G401 (cell line): Measurements from ENCODE around the gene TTC23. TPM values are rescaled to one million over a fixed set of nuclear protein-coding genes. Genes with fewer than 3 reads are reported as not detected.

Experiments
- DNase-seq: peaks from one replicate; pipeline ENCODE4 v3.0.0-alpha.2; 2015; ENCODE audit warnings: low spot score
- in situ Hi-C: cut with HindIII; loops from 2 replicates; pipeline ENCODE4 v1.10.0; 2016; ENCODE audit warnings: low sequenced_read_pairs, mixed read lengths
- total RNA-seq: library from RNA; depleted of rRNA; stranded (reverse); fragments of >200 nt; shearing (Covaris generic); gene quantifications from 2 replicates; pipeline ENCODE4 v1.2.3, GENCODE V29; 2014

The TTC23 gene
- total RNA-seq, 1 experiment from 2014 or later: 31.5 TPM

- in situ Hi-C loops: no loop called here
- DNase-seq: no peak
These were observed 100.5 kb downstream of the TTC23 start for GRCh38 chr15:99148851-99149276.

- in situ Hi-C loops: no loop called here
- DNase-seq: no peak
These were observed 102.7 kb downstream of the TTC23 start for GRCh38 chr15:99146661-99147060.

GRCh38 chr15:99145778-99146177, 103.6 kb downstream of the TTC23 start:
- in situ Hi-C loops: no loop called here
- DNase-seq: no peak

GRCh38 chr15:99145005-99145404, 104.4 kb downstream of the TTC23 start:
- no peak for DNase-seq
- in situ Hi-C loops: no loop called here

GRCh38 chr15:99143655-99144610, 105.4 kb downstream of the TTC23 start:
- DNase-seq: peak; percentile 21
- in situ Hi-C loops: no loop called here

GRCh38 chr15:99143242-99143641, 106.1 kb downstream of the TTC23 start:
- in situ Hi-C loops: no loop called here
- DNase-seq: no peak

- in situ Hi-C loops: no loop called here
- DNase-seq: no peak
These were observed 106.8 kb downstream of the TTC23 start for GRCh38 chr15:99142562-99142961.

- in situ Hi-C loops: no loop called here
- no peak for DNase-seq
These were observed 107.4 kb downstream of the TTC23 start for GRCh38 chr15:99141943-99142342.

- in situ Hi-C loops: no loop called here
- no peak for DNase-seq
These were observed 108.8 kb downstream of the TTC23 start for GRCh38 chr15:99140590-99140989.

GRCh38 chr15:99139276-99139675, 110.1 kb downstream of the TTC23 start:
- in situ Hi-C loops: no loop called here
- DNase-seq: no peak

- DNase-seq: no peak
- in situ Hi-C loops: no loop called here
These were observed 110.8 kb downstream of the TTC23 start for GRCh38 chr15:99138491-99138982.

- in situ Hi-C loops: no loop called here
- DNase-seq: no peak
These were observed 111.5 kb downstream of the TTC23 start for GRCh38 chr15:99137877-99138276.

- DNase-seq: no peak
- in situ Hi-C loops: no loop called here
These were observed 112.3 kb downstream of the TTC23 start for GRCh38 chr15:99137111-99137546.

GRCh38 chr15:99135194-99135593, 114.2 kb downstream of the TTC23 start:
- in situ Hi-C loops: no loop called here
- DNase-seq: no peak

GRCh38 chr15:99134317-99134821, 115.0 kb downstream of the TTC23 start:
- DNase-seq: no peak
- in situ Hi-C loops: no loop called here

GRCh38 chr15:99132634-99133287, 116.6 kb downstream of the TTC23 start:
- in situ Hi-C loops: no loop called here
- no peak for DNase-seq

- DNase-seq: no peak
- in situ Hi-C loops: no loop called here
These were observed 117.3 kb downstream of the TTC23 start for GRCh38 chr15:99132122-99132521.

- DNase-seq: no peak
- in situ Hi-C loops: no loop called here
These were observed 117.8 kb downstream of the TTC23 start for GRCh38 chr15:99131441-99132023.

- DNase-seq: no peak
- in situ Hi-C loops: no loop called here
These were observed 118.5 kb downstream of the TTC23 start for GRCh38 chr15:99130765-99131440.
